ENCODE results near the gene MVB12B.

Gene MVB12B

GRCh38 chr9:126379661-126380360 lies 53.2 kb downstream of the MVB12B start:
- TF ChIP-seq ZFX (IDR thresholded peaks at IDR 0.05; ENCODE audit: borderline replicate concordance), result no peak
- no peak for TF ChIP-seq CTCF (IDR thresholded peaks at IDR 0.05)
- no peak overlapping the region for H3K27ac ChIP-seq

- H3K27ac ChIP-seq, result no peak overlapping the region
- no peak for TF ChIP-seq ZFX (IDR thresholded peaks at IDR 0.05; ENCODE audit: borderline replicate concordance)
- no peak for TF ChIP-seq CTCF (IDR thresholded peaks at IDR 0.05)
Observed at GRCh38 chr9:126380447-126380846, 53.8 kb downstream of the MVB12B start.

GRCh38 chr9:126381195-126381594 lies 54.6 kb downstream of the MVB12B start:
- H3K27ac ChIP-seq, result no peak overlapping the region
- TF ChIP-seq ZFX (IDR thresholded peaks at IDR 0.05; ENCODE audit: borderline replicate concordance), result no peak
- TF ChIP-seq CTCF (IDR thresholded peaks at IDR 0.05), result no peak

GRCh38 chr9:126383406-126384046 lies 56.9 kb downstream of the MVB12B start:
- H3K27ac ChIP-seq, result no peak overlapping the region
- TF ChIP-seq CTCF (IDR thresholded peaks at IDR 0.05), result no peak
- no peak for TF ChIP-seq ZFX (IDR thresholded peaks at IDR 0.05; ENCODE audit: borderline replicate concordance)

GRCh38 chr9:126384926-126385325 lies 58.3 kb downstream of the MVB12B start:
- TF ChIP-seq CTCF (IDR thresholded peaks at IDR 0.05) (no peak), ZFX (IDR thresholded peaks at IDR 0.05; ENCODE audit: borderline replicate concordance) (no peak)

GRCh38 chr9:126386088-126386487 lies 59.5 kb downstream of the MVB12B start:
- TF ChIP-seq ZFX (IDR thresholded peaks at IDR 0.05; ENCODE audit: borderline replicate concordance) (no peak), CTCF (IDR thresholded peaks at IDR 0.05) (peak; percentile 28)
- H3K27ac ChIP-seq, result no peak overlapping the region

More at GRCh38 chr9:126384926-126385325, 58.3 kb downstream of the MVB12B start:
- no peak overlapping the region for H3K27ac ChIP-seq

GRCh38 chr9:126386776-126387175 lies 60.1 kb downstream of the MVB12B start:
- TF ChIP-seq CTCF (IDR thresholded peaks at IDR 0.05) (no peak), ZFX (IDR thresholded peaks at IDR 0.05; ENCODE audit: borderline replicate concordance) (no peak)

More at GRCh38 chr9:126386776-126387175, 60.1 kb downstream of the MVB12B start:
- H3K27ac ChIP-seq, result no peak overlapping the region

Data from 22Rv1 (cell line).